ENCODE data around the gene SLC12A6. TPM values are rescaled to one million over a fixed set of nuclear protein-coding genes. Genes with fewer than 3 reads are reported as not detected.
"Not testable (repeated sequence)": the region's sequence is repeated elsewhere in the genome, so short reads cannot be mapped to it uniquely, and the experiment has no call there.

The SLC12A6 gene
- total RNA-seq, 1 donor from 2014 or later = 17.3 TPM

- DNase-seq (ENCODE audit: low spot score) = no peak
These were observed 20.8 kb upstream of the SLC12A6 start for GRCh38 chr15:34358367-34358766.

DNA sequence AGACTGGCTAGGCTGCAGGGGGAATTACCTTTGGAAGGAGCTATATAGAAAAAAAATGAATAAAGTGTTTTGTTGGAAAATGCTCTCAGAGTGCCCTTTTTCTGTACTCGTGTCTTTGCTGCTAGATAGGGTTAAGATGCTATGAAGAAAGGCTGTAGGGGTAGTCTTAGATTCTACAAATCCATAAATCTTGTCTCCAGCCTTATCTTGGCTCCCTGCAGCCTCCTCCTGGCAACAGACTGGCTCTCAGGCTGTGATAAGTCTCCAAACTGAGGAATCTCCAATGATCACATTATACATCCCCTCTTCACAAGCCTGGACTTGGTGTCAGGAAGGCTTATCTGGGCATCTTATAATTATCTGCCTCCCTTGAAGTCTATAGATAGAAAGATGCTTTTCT is 20.1 kb upstream of the SLC12A6 start:
- no peak for DNase-seq (ENCODE audit: low spot score)

DNA sequence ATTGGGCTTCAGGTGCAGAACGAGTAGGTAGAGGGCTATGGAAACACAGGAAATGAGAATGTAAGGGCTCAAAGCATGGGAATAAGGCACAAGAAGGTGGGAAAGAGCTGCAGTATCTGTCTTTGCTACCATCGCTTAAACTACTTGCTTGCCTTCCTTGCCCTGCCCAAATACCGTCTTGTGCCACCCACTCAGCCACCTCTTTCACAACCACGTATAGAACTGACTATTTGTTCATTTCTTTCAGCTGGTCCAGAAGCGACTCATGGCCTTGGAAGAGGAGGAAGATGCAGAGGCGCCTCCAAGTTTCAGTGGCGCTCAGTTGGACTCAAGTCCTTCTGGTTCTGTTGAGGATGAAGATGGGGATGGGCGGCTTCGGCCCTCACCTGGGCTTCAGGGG is 17.7 kb upstream of the SLC12A6 start:
- DNase-seq (ENCODE audit: low spot score) = no peak

DNA sequence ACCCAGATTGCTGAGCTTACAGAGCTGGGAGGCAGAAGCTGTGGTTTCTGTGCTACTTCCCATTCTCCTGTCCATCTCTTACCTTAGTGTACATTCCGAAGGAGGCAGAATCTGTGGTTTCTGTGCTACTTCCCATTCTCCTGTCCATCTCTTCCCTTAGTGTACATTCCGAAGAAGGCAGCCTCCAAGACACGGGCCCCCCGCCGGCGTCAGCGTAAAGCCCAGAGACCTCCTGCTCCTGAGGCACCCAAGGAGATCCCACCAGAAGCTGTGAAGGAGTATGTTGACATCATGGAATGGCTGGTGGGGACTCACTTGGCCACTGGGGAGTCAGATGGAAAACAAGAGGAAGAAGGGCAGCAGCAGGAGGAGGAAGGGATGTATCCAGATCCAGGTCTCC is 16.7 kb upstream of the SLC12A6 start:
- no peak for DNase-seq (ENCODE audit: low spot score)

DNA sequence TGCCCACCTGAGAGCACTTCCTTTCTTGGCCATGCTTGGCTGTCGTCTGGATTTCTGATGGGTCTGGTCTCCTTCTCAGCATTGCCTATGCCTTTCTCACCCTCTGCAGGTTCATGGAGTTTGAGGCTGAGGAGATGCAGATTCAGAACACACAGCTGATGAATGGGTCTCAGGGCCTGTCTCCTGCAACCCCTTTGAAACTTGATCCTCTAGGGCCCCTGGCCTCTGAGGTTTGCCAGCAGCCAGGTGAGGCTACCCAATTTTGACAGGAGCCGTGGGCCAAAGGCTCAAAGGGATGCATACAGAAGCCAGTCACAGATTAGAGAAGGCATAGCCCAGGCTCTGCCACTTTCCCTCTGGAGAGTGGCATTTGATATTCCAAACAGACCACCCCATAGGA is 16.0 kb upstream of the SLC12A6 start:
- no peak for DNase-seq (ENCODE audit: low spot score)

- not testable (repeated sequence) for DNase-seq (ENCODE audit: low spot score)
These were observed 15.4 kb upstream of the SLC12A6 start for GRCh38 chr15:34352996-34353395.

- DNase-seq (ENCODE audit: low spot score) = no peak
These were observed 12.2 kb upstream of the SLC12A6 start for GRCh38 chr15:34349769-34350168.

- no peak for DNase-seq (ENCODE audit: low spot score)
These were observed 11.2 kb upstream of the SLC12A6 start for GRCh38 chr15:34348735-34349300.

- DNase-seq (ENCODE audit: low spot score) = no peak
These were observed 10.5 kb upstream of the SLC12A6 start for GRCh38 chr15:34347951-34348638.

DNA sequence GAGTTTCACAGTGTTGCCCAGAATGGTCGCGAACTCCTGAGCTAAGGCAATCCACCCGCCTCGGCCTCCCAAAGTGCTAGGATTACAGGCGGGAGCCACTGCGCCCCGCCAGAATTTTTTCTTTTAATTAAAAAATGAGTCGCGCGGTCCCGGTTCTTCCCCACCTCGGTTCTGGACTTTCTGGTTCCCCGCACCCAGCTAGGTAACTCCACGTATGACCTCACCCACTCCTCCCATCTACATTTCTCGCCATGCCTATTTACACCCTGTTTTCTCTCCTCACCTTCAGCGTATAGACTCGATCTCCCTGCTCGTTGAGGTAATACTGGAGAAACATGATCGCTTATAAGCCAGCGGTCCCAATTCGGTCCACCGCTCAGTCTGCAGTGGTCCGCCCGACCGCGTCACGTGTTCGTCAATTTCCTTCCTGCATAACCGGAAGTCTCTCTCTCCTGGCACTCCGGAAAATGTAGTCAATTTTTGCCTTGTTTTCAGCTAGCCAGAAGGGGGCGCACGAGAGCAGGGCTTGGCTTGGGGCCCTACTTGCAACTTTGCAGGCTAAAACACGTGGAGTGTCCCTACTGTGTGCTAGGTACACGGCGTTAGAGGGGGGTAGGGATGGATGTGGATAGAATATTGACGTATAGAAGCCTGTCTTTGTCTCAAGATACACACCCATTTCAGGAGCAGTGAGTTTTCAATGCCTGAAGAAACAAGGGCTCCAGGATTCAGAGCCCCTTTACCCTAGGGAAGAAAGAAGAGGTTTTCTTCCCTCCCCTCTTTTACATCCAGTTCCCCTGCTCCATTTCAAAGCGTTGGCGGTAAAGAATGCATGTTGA is 5.4 kb upstream of the SLC12A6 start, which contains the start of the genes NOP10 and NUTM1:
Gene NOP10, minus strand, starts transcription at position 400 of the 839 bp plus-strand sequence. Its CDS starts 63 bp downstream, at position 337.
Gene NUTM1, plus strand, starts transcription at position 579 of the 839 bp plus-strand sequence. CDS start 382 bp downstream, outside the sequence.
- peak; percentile 93 for DNase-seq (ENCODE audit: low spot score)

DNA sequence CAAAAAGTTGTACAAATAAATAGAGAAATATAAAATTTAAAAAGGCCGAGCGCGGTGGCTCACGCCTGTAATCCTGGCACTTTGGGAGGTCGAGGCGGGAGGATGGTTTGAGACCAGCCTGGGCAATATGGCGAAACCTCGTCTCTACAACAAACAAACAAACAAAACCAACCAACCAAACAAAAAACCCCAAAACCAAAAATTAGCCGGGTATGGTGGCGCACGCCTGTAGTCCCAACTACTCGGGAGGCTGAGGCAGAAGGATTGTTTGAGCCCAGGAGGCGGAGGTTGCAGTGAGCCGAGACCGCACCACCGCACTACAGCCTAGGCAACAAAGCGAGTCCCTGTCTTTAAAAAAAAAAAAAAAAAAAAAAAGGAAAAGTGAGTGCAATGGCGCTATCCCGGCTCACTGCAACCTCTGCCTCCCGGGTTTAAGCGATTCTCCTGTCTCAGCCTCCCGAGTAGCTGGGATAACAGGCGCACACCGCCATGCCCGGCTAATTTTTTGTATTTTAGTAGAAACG is 4.7 kb upstream of the SLC12A6 start:
- not testable (repeated sequence) for DNase-seq (ENCODE audit: low spot score)

DNA sequence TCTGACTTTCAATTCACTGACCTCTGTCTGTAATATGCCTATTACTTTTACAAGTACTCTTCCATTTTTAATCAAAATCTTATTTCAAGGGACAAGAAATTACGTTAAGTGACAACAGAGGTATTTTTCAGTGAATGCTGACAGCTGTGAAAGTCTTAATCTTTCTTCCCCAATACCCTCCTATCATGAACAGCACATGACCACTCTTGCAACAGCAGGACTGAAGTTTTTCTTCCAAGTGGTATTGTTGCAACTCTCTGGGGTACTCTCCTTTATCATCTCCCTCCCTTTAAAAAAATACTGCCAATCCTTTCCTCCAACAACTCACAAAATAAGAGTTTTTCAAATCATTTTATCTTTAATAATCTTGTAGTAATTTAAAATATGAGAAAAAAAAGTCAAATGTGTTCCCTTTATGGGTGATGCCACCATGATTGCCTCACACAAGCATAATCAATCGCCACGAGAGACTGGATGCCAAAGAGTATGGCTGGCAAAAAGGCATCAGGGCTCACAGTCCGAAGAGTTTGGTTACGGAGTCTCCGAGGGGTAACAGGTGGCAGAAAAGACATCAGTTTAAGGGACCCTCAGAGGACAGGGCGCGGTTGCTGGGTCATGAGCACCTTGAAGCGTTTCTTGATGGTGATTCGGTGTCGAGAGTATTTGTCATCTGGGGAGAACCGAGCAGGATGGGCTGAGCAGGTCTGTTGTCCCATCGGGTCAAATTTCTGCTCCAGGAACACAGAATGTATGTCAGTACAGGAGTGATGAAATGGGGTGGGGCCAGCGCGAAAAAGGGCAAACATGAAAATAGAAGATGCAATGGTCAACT is 4.0 kb upstream of the SLC12A6 start:
- DNase-seq (ENCODE audit: low spot score) = no peak

DNA sequence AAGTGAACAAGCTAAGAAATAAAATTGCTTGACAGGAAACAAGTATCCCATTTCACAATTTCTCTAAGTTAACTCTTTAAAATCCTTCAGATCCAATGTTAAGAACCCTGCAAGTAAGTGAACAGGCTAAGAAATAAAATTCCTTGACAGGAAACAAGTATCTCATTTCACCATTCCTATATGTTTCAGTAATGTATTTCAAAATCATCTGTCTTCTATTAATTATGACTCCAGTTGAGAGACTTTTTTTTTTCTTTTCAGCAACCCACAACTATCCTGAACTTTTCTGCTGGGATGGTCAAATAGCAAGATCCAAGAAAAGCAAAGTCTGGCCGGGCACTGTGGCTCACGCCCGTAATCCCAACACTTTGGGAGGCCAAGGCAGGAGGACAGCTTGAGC is 2.4 kb upstream of the SLC12A6 start:
- DNase-seq (ENCODE audit: low spot score) = no peak

DNA sequence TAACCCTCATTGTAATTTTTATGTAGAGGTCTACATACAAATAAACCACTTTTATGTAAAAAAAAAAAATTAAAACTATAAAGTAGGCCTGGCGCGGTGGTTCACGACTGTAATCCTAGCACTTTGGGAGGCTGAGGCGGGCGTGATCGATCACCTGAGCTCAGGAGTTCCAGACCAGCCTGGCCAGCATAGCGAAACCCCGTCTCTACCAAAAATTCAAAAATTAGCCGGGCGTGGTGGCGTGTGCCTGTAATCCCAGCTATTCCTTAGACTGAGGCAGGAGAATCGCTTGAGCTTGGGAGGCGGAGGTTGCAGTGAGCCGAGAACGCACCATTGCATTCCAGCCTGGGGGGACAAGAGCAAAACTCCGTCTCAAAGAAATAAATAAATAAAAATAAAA is 766 bp upstream of the SLC12A6 start:
- no peak for DNase-seq (ENCODE audit: low spot score)

- DNase-seq (ENCODE audit: low spot score) = no peak
These were observed 507 bp downstream of the SLC12A6 start for GRCh38 chr15:34336991-34337556.

DNA sequence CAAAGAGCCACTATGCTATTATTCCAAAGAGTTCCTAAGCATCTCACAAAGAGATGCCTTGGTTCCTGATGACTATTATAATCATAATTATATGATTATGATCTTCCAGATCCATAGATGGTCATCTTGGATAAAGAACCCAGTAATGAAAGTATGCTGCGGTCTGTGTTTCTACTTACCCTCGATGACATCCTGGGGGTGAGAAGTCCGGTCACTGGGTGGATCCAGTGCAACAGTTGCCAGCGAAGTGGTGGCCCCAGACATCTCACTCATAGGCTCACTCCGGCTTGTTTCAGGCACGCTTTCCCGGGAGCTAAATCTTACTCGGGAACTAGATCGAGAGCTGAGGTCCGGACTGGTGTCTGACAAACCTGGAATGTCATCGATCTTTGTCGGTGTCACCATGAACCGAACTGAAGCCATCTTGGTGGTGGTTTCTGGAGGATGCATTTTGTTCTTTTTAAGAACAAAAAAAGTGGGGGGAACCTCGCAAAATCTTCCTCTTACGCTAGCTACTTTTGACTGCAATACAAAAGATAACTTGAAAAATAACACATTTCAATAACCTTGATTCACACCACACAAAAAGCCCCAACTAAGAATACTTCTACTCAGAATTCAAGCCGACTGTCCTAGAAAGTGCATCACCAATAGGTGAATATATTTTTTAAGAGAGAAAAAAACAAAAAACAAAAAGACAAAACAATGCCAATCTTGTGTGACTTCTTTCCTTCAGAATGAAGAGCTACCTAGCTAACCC is 1.2 kb downstream of the SLC12A6 start:
- DNase-seq (ENCODE audit: low spot score) = no peak

DNA sequence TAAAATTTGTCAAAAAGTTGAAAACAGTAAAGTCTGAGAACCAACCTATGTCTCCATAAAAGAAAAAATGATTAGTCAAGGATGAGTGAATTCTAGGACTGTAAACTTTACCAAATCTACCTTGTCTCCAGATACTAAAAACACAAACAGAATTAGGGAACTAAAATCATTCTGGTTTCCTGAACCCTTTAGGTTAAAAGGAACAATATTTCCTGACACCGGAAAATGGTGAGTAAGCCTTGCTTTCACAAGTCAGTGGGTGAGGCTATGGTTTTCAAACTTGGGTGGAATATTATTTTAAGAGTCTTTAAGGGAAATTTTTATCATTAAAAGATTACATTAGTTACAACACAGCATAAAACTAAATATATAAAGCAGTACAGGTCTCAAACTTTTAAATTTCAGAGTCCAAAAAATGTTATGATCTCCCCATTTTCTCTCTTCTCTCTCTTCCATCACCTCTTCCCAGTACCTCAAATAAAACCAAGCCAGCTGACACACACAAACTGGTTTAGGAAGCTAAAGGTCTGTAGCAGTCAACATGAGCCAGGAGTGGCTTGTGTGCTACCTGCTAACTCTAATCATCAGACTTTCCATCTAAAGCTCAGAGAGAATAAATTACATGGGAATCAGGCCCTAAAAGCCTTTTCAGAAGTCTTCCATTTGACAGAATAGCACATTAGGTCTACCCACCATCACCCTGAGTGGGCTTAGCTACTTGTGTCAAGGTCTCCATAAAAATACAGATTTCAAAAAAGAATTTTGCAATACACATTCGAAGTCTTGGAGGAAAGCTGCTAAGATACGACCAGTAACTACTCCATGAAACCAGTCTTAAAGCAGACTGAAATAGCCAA is 2.2 kb downstream of the SLC12A6 start:
- DNase-seq (ENCODE audit: low spot score) = no peak

DNA sequence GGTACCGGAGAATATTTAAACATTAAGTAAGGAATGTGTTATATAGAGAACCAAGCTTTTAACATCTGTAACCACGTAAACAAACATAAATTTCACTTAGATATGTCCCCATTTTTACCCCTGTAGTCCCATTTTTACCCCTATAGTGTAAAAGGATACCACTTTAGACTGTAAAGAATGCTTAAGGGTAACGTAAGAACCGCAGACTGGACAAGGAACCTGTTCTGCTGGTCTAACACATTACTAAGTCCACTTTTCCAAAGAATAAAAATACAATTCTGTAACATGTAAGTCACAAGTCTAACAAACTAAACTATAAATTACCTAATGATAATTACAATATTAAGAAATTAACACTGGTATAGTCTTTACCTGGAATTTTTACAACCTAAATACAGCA is 2.9 kb downstream of the SLC12A6 start:
- DNase-seq (ENCODE audit: low spot score) = no peak

DNA sequence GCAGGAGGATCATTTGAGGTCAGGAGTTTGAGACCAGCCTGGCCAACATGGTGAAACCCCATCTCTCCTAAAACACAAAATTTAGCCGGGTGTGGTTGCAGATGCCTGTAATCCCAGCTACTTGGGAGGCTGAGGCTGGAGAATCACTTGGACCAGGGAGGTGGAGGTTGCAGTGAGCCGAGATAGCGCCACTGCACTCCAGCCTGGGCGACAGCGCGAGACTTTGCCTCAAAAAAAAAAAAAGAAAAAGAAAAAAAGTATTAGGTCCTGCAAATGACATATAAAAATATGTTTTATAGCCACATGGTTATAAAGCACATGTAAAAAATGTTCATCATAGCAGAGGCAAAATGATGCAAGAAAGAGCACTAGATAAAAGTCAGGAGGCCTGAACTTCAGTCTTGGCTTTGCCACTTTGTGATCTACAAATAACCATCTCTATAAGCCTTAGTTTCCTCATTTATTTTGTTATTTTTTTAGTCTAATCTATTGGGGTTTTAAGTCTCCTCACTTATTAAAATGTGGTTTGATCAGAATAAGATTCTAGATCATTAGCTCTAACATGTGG is 4.9 kb downstream of the SLC12A6 start:
- DNase-seq (ENCODE audit: low spot score) = no peak
